Liver (tissue), 9 donors: Measurements from ENCODE around the gene SLC24A4. TPM values are rescaled to one million over a fixed set of nuclear protein-coding genes. Genes with fewer than 3 reads are reported as not detected.
A peak's percentile ranks its signal among the peaks of the same experiment; 100 is the strongest.

Experiments used
- DNase-seq: peaks from one replicate; pipeline ENCODE4 v3.0.0-alpha.2; 2017; ENCODE audit warnings: low spot score
- H3K27ac ChIP-seq, 2 donors: one replicate each; pipeline ENCODE4 v1.7.0; 2013; ENCODE audit warnings: inconsistent platforms in 2 of 2, low read length in 2 of 2, control low read depth in 1 of 2, low read depth in 1 of 2, mild to moderate bottlenecking in 1 of 2
- H3K27me3 ChIP-seq, 4 donors: one replicate each; pipeline versions ENCODE4 v1.6.1 to v1.7.0; 2013; ENCODE audit warnings: low read length in 3 of 4, inconsistent platforms in 1 of 4, mild to moderate bottlenecking in 1 of 4, moderate library complexity in 1 of 4; ENCODE audit not compliant: control insufficient read depth in 4 of 4, insufficient read depth in 4 of 4
- H3K36me3 ChIP-seq, 4 donors: one replicate each; pipeline versions ENCODE4 v1.6.1 to v1.7.0; 2013; ENCODE audit warnings: low read length in 3 of 4, mild to moderate bottlenecking in 3 of 4, low read depth in 1 of 4, moderate library complexity in 1 of 4; ENCODE audit not compliant: control insufficient read depth in 4 of 4, insufficient read depth in 3 of 4
- H3K4me1 ChIP-seq, 4 donors: one replicate each; pipeline versions ENCODE4 v1.6.1 to v1.7.0; 2013; ENCODE audit warnings: low read length in 3 of 4, mild to moderate bottlenecking in 3 of 4, moderate library complexity in 1 of 4; ENCODE audit not compliant: control insufficient read depth in 4 of 4, insufficient read depth in 4 of 4
- H3K4me3 ChIP-seq, 3 donors: one replicate each; pipeline versions ENCODE4 v1.6.1 to v1.7.0; 2013; ENCODE audit warnings: low read length in 3 of 3, control low read depth in 1 of 3, low read depth in 1 of 3, mild to moderate bottlenecking in 1 of 3
- H3K9ac ChIP-seq, 2 donors: one replicate each; pipeline ENCODE4 v1.7.0; 2013; ENCODE audit warnings: low read length in 2 of 2, mild to moderate bottlenecking in 2 of 2, moderate library complexity in 2 of 2, control low read depth in 1 of 2, low read depth in 1 of 2
- H3K9me3 ChIP-seq, 4 donors: one replicate each; pipeline versions ENCODE4 v1.6.1 to v1.7.0; 2013; ENCODE audit warnings: low read length in 3 of 4; ENCODE audit not compliant: control insufficient read depth in 4 of 4
- EGR1 ChIP-seq, 2 donors: IDR thresholded peaks; 2 replicates each; pipeline ENCODE4 v1.6.1; 2016 to 2018; ENCODE audit warnings: antibody characterized with exemption in 2 of 2, low read depth in 2 of 2
- FOXA1 ChIP-seq: IDR thresholded peaks from 2 replicates; pipeline ENCODE4 v1.6.1; 2016; ENCODE audit warnings: antibody characterized with exemption
- FOXA2 ChIP-seq: IDR thresholded peaks from 2 replicates; pipeline ENCODE4 v1.6.1; 2016; ENCODE audit warnings: antibody characterized with exemption
- GABPA ChIP-seq, 2 donors: IDR thresholded peaks in 1 of 2; conservative IDR thresholded peaks in 1 of 2; 2 replicates each; pipeline ENCODE4 v1.6.1; 2016; ENCODE audit warnings: antibody characterized with exemption in 2 of 2, mild to moderate bottlenecking in 1 of 2, moderate library complexity in 1 of 2
- HNF4A ChIP-seq, 2 donors: conservative IDR thresholded peaks; 2 replicates each; pipeline ENCODE4 v1.6.1; 2016; ENCODE audit warnings: antibody characterized with exemption in 2 of 2, mild to moderate bottlenecking in 2 of 2
- HNF4G ChIP-seq: IDR thresholded peaks from 2 replicates; pipeline ENCODE4 v1.6.1; 2016; ENCODE audit warnings: antibody characterized with exemption
- JUND ChIP-seq, 2 donors: IDR thresholded peaks; 2 replicates each; pipeline ENCODE4 v1.6.1; 2016; ENCODE audit warnings: antibody characterized with exemption in 2 of 2
- NR2F2 ChIP-seq: IDR thresholded peaks from 2 replicates; pipeline ENCODE4 v1.6.1; 2016; ENCODE audit warnings: antibody characterized with exemption
- RAD21 ChIP-seq, 2 donors: IDR thresholded peaks; 2 replicates each; pipeline ENCODE4 v1.6.1; 2016; ENCODE audit warnings: antibody characterized with exemption in 2 of 2, mild to moderate bottlenecking in 2 of 2
- RXRA ChIP-seq, 2 donors: IDR thresholded peaks; 2 replicates each; pipeline ENCODE4 v1.6.1; 2017 to 2018; ENCODE audit warnings: antibody characterized with exemption in 2 of 2, mild to moderate bottlenecking in 1 of 2
- SP1 ChIP-seq: IDR thresholded peaks from 2 replicates; pipeline ENCODE4 v1.6.1; 2018; ENCODE audit warnings: antibody characterized with exemption, mild to moderate bottlenecking
- TAF1 ChIP-seq: conservative IDR thresholded peaks from 2 replicates; pipeline ENCODE4 v1.6.1; 2016; ENCODE audit warnings: antibody characterized with exemption, mild to moderate bottlenecking
- YY1 ChIP-seq: IDR thresholded peaks from 2 replicates; pipeline ENCODE4 v1.6.1; 2016; ENCODE audit warnings: antibody characterized with exemption, mild to moderate bottlenecking
- WGBS: extraction: QIAGEN DNeasy Blood & Tissue Kit; methylation state at CpG from one replicate; pipeline ENCODE4 v1.1.7; 2013; 5-methylcytosine and 5-hydroxymethylcytosine counted together
- polyA plus RNA-seq, 2 donors: library from polyadenylated mRNA; stranded (reverse) in 1 of 2; unstranded in 1 of 2; fragments of 200-250 nt in 1 of 2; fragments of >200 nt in 1 of 2; fragmentation: Nextera tagmentation in 1 of 2; extraction: Ambion mirVana in 1 of 2; gene quantifications; one replicate each; pipeline versions ENCODE4 v1.2.1 to v1.2.3, GENCODE V29; 2013 to 2015
- total RNA-seq, 2 donors: library from RNA; depleted of rRNA; stranded (reverse); fragments of >200 nt; gene quantifications; one replicate each; pipeline ENCODE4 v1.2.3, GENCODE V29; 2014
- TF ChIP-seq, protein P1 (sequence below): IDR thresholded peaks from 2 replicates; pipeline ENCODE4 v1.6.1; 2016; ENCODE audit warnings: antibody characterized with exemption, mild to moderate bottlenecking
- TF ChIP-seq, protein P2 (sequence below): fragments of 150-350 bp; IDR thresholded peaks from 2 replicates; pipeline ENCODE4 v1.5.1; 2017; ENCODE audit warnings: improper control_type of control experiment, low read depth, low read length; ENCODE audit not compliant: missing input control
- TF ChIP-seq, protein P3 (sequence below): IDR thresholded peaks from 2 replicates; pipeline ENCODE4 v1.6.1; 2016; ENCODE audit warnings: antibody characterized with exemption
- TF ChIP-seq, protein P4 (sequence below): IDR thresholded peaks from 2 replicates; pipeline ENCODE4 v1.6.1; 2016; ENCODE audit warnings: antibody characterized with exemption
- TF ChIP-seq, protein P5 (sequence below): IDR thresholded peaks from 2 replicates; pipeline ENCODE4 v1.6.1; 2016; ENCODE audit warnings: antibody characterized with exemption
- donor health status: healthy.
- donor health status: healthy.
- donor health status: healthy.
- donor health status: healthy.
- donor health status: healthy.

SLC24A4 gene
- total and polyA plus RNA-seq, 4 donors = 0.06 to 0.23 (median 0.12) TPM

DNA sequence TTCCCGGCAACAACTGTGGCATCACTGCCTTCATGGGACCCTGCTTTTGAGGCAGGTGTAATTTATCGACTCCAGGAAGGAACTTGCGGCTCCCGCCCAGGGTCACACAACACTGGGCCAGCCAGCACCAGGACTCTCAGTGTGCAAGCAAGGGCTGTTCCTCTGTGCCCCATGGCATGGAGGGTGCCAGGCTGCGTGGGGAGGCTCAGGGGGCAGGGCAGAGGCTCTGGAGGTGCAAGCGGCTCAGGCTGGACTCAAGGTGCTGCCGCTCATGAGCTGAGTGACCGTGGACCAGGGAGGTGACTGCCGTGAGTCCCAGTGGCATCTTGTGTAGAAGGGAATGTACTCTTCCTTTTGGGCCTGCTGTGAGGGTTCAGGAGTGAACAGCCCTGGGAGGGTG is 57.6 kb downstream of the SLC24A4 start:
- no peaks in the 10 kb centered on the region for H3K27me3 ChIP-seq
- 87% methylated on average over 9 of the region's 9 CpGs for WGBS
- H3K4me3 ChIP-seq = no peak overlapping the region
- H3K27ac ChIP-seq = no peak overlapping the region
- no peak for DNase-seq
- TF ChIP-seq SP1 = no peak
- TF ChIP-seq, protein P1, sequence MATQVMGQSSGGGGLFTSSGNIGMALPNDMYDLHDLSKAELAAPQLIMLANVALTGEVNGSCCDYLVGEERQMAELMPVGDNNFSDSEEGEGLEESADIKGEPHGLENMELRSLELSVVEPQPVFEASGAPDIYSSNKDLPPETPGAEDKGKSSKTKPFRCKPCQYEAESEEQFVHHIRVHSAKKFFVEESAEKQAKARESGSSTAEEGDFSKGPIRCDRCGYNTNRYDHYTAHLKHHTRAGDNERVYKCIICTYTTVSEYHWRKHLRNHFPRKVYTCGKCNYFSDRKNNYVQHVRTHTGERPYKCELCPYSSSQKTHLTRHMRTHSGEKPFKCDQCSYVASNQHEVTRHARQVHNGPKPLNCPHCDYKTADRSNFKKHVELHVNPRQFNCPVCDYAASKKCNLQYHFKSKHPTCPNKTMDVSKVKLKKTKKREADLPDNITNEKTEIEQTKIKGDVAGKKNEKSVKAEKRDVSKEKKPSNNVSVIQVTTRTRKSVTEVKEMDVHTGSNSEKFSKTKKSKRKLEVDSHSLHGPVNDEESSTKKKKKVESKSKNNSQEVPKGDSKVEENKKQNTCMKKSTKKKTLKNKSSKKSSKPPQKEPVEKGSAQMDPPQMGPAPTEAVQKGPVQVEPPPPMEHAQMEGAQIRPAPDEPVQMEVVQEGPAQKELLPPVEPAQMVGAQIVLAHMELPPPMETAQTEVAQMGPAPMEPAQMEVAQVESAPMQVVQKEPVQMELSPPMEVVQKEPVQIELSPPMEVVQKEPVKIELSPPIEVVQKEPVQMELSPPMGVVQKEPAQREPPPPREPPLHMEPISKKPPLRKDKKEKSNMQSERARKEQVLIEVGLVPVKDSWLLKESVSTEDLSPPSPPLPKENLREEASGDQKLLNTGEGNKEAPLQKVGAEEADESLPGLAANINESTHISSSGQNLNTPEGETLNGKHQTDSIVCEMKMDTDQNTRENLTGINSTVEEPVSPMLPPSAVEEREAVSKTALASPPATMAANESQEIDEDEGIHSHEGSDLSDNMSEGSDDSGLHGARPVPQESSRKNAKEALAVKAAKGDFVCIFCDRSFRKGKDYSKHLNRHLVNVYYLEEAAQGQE = no peak
- TF ChIP-seq, protein P2, sequence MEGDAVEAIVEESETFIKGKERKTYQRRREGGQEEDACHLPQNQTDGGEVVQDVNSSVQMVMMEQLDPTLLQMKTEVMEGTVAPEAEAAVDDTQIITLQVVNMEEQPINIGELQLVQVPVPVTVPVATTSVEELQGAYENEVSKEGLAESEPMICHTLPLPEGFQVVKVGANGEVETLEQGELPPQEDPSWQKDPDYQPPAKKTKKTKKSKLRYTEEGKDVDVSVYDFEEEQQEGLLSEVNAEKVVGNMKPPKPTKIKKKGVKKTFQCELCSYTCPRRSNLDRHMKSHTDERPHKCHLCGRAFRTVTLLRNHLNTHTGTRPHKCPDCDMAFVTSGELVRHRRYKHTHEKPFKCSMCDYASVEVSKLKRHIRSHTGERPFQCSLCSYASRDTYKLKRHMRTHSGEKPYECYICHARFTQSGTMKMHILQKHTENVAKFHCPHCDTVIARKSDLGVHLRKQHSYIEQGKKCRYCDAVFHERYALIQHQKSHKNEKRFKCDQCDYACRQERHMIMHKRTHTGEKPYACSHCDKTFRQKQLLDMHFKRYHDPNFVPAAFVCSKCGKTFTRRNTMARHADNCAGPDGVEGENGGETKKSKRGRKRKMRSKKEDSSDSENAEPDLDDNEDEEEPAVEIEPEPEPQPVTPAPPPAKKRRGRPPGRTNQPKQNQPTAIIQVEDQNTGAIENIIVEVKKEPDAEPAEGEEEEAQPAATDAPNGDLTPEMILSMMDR = no peak
- H3K9ac ChIP-seq = no peak overlapping the region
- H3K4me1 ChIP-seq = no peaks in the 10 kb centered on the region
- no peaks in the 10 kb centered on the region for H3K9me3 ChIP-seq
- no peaks in the 10 kb centered on the region for H3K36me3 ChIP-seq

DNA sequence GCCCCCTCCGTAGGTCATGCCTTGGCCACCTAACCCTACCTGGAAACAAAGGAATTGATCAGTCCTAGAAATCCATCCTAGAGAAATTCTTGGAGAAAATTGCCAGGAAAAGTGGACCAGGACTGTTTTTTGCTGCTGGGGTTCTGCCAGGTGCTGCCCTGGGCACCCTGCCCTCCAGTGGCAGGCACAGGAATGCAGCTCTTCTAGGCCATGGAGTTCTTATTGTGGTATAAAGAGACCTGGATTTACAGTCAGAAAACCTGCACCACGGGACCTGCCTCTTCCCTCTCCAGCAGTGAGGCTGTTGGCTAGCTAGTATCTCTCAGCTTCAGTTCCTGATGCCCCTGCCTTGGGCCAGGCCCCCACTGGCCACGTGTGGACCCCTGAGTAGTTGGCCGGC is 59.7 kb downstream of the SLC24A4 start:
- TF ChIP-seq JUND (IDR thresholded peaks at IDR 0.05) = no peak
- no peak for TF ChIP-seq EGR1 (IDR thresholded peaks at IDR 0.05; ENCODE audit: low read depth in 2 of 2)
- TF ChIP-seq RXRA (IDR thresholded peaks at IDR 0.05) = no peak
- TF ChIP-seq RAD21 (IDR thresholded peaks at IDR 0.05) = peak; percentile 44 to 62
- TF ChIP-seq HNF4G = no peak
- TF ChIP-seq GABPA (IDR thresholded peaks at IDR 0.05 in 1 of 2, conservative IDR thresholded peaks at IDR 0.05 in 1 of 2) = no peak
- TF ChIP-seq, protein P3, sequence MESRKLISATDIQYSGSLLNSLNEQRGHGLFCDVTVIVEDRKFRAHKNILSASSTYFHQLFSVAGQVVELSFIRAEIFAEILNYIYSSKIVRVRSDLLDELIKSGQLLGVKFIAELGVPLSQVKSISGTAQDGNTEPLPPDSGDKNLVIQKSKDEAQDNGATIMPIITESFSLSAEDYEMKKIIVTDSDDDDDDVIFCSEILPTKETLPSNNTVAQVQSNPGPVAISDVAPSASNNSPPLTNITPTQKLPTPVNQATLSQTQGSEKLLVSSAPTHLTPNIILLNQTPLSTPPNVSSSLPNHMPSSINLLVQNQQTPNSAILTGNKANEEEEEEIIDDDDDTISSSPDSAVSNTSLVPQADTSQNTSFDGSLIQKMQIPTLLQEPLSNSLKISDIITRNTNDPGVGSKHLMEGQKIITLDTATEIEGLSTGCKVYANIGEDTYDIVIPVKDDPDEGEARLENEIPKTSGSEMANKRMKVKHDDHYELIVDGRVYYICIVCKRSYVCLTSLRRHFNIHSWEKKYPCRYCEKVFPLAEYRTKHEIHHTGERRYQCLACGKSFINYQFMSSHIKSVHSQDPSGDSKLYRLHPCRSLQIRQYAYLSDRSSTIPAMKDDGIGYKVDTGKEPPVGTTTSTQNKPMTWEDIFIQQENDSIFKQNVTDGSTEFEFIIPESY = no peak
- no peak for TF ChIP-seq HNF4A (conservative IDR thresholded peaks at IDR 0.05)
- no peak for TF ChIP-seq YY1
- no peak for TF ChIP-seq FOXA1
- TF ChIP-seq, protein P4, sequence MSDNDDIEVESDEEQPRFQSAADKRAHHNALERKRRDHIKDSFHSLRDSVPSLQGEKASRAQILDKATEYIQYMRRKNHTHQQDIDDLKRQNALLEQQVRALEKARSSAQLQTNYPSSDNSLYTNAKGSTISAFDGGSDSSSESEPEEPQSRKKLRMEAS = no peak
- no peak for TF ChIP-seq NR2F2
- TF ChIP-seq, protein P2 = peak; percentile 37
- TF ChIP-seq, protein P5, sequence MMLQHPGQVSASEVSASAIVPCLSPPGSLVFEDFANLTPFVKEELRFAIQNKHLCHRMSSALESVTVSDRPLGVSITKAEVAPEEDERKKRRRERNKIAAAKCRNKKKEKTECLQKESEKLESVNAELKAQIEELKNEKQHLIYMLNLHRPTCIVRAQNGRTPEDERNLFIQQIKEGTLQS = no peak
- no peak for TF ChIP-seq FOXA2
- TF ChIP-seq TAF1 = no peak
- TF ChIP-seq SP1 = no peak
- Histone ChIP-seq H3K27me3 (no peaks in the 10 kb centered on the region), H3K27ac (no peak overlapping the region), H3K36me3 (no peaks in the 10 kb centered on the region), H3K9me3 (no peaks in the 10 kb centered on the region), H3K9ac (no peak overlapping the region), H3K4me1 (no peaks in the 10 kb centered on the region), H3K4me3 (no peak overlapping the region)
- DNase-seq = no peak
- WGBS = 71% methylated on average over 4 of the region's 4 CpGs
